Right lobe of liver (tissue), 4 donors: ENCODE measurements around the gene MAP3K13.

Source experiments
- POLR2A ChIP-seq: fragments of 450-650 bp; IDR thresholded peaks from one replicate; pipeline ENCODE4 v1.6.1; 2017; ENCODE audit warnings: antibody characterized with exemption, mild to moderate bottlenecking
- TF ChIP-seq, protein P1 (sequence below), 4 donors: fragments of 200-600 bp in 3 of 4; fragments of 450-650 bp in 1 of 4; IDR thresholded peaks; one replicate each; pipeline versions ENCODE4 v1.5.1 to v1.8.0; 2016 to 2022; ENCODE audit warnings: antibody characterized with exemption in 4 of 4, mild to moderate bottlenecking in 2 of 4
- donor health status: DM: no; HTN: no; CAD: no.
- donor health status: DM: no; HTN: no; CAD: no.
- donor health status: DM: no; HTN: yes; CAD: no.

GRCh38 chr3:185508335-185508991 is 145.5 kb downstream of the MAP3K13 start:
- no peak for TF ChIP-seq POLR2A
- TF ChIP-seq, protein P1, sequence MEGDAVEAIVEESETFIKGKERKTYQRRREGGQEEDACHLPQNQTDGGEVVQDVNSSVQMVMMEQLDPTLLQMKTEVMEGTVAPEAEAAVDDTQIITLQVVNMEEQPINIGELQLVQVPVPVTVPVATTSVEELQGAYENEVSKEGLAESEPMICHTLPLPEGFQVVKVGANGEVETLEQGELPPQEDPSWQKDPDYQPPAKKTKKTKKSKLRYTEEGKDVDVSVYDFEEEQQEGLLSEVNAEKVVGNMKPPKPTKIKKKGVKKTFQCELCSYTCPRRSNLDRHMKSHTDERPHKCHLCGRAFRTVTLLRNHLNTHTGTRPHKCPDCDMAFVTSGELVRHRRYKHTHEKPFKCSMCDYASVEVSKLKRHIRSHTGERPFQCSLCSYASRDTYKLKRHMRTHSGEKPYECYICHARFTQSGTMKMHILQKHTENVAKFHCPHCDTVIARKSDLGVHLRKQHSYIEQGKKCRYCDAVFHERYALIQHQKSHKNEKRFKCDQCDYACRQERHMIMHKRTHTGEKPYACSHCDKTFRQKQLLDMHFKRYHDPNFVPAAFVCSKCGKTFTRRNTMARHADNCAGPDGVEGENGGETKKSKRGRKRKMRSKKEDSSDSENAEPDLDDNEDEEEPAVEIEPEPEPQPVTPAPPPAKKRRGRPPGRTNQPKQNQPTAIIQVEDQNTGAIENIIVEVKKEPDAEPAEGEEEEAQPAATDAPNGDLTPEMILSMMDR (IDR thresholded peaks at IDR 0.05), result no peak
